Mammary epithelial cell (primary cell): Measurements from ENCODE around the gene ID3.

ENCODE experiments used
- CTCF ChIP-seq, 2 donors: IDR thresholded peaks in 1 of 2; conservative IDR thresholded peaks in 1 of 2; 2 replicates each; pipeline ENCODE4 v1.5.1; 2011 to 2012; ENCODE audit warnings: inconsistent platforms in 2 of 2, low read length in 2 of 2, mild to moderate bottlenecking in 2 of 2, control low read depth in 1 of 2, low read depth in 1 of 2; ENCODE audit not compliant: insufficient read depth in 1 of 2; ENCODE audit errors: extremely low read depth in 1 of 2
- EZH2 ChIP-seq: IDR thresholded peaks from 2 replicates; pipeline ENCODE4 v1.6.1; 2012; ENCODE audit warnings: low read length, inconsistent platforms, borderline replicate concordance

DNA sequence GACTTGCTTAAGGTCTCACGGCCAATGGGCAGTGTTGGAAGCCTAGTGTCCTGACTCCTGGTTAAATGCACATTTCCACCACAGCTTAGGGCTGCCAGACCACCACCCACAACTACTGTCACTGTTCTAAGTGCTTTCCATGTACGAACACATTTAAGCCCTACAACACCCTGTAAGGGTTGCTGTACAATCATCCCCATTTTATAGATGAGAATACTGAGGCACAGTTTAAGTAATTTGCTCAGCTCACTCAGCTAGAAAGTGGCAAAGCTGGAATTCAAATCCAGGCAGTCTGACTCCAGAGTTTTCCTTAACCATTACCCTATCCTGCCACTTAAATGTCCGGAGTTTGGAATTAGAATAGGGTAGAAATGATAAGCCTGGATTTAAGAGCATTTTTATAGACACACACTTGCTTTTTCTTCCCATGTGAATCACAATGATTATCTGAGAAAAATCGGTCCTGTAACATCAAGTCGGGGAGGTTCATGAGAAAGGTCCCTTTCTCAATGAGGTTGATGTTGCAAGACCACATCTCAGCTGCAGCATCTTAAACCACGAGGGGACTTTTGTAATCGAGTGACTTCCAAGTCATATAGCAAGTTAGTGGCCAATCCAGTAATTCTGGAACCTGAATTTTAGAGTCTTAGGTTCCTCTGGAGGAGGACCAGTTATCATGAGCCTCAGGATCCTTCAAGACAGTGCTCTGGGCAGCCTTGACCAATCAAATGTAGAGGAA, 36.9 kb downstream of the ID3 start:
- TF ChIP-seq CTCF (conservative IDR thresholded peaks at IDR 0.05 in 1 of 2, IDR thresholded peaks at IDR 0.05 in 1 of 2; ENCODE audit: extremely low read depth in 1 of 2, insufficient read depth in 1 of 2, low read depth in 1 of 2, low read length in 2 of 2) (no peak), EZH2 (no peak)
